Endometrial microvascular endothelial cells (primary cell): ENCODE measurements around the gene MMS19. TPM values are rescaled to one million over a fixed set of nuclear protein-coding genes. Genes with fewer than 3 reads are reported as not detected.
"Not testable (repeated sequence)": the region's sequence is repeated elsewhere in the genome, so short reads cannot be mapped to it uniquely, and the experiment has no call there.

Experiments
- in situ Hi-C: cut with HindIII; loops from 2 replicates; pipeline ENCODE4 v1.10.0; 2017; ENCODE audit warnings: low sequenced_read_pairs, low pct_unique_long_range_greater_than_20kb; ENCODE audit errors: inconsistent ontology term
- total RNA-seq: library from RNA; depleted of rRNA; stranded (reverse); fragments of >200 nt; gene quantifications from one replicate; pipeline ENCODE4 v1.2.3, GENCODE V29; 2015; ENCODE audit errors: inconsistent ontology term

Gene MMS19
- total RNA-seq, 1 donor from 2014 or later: 91.4 TPM

GRCh38 chr10:97531401-97531986 lies 33.3 kb upstream of the MMS19 start:
- in situ Hi-C loops: no loop called here

- in situ Hi-C loops: no loop called here
Observed at GRCh38 chr10:97529685-97530465, 31.7 kb upstream of the MMS19 start.

- in situ Hi-C loops: not testable (repeated sequence)
Observed at GRCh38 chr10:97528876-97529275, 30.7 kb upstream of the MMS19 start.

DNA sequence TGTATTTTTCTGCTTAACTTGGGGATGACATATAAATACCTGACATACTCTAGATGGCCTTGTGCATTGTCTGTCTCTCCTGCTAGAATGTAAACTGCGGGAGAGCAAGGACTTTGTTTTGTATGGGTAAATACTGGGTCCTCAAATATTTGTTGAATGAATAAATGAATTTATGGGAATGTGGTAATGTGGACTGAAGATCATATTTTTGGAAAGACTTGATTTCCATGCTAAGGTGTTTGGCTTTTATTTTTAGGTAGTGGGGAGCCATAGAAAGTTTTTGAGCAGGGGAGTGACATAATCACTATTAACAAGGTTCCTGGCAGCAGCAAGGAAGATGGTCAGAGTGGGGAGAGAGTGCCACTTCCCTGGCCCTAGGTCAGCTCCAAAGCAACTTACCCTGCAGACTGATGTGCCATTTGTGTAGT lies 27.5 kb upstream of the MMS19 start:
- in situ Hi-C loops: no loop called here

- in situ Hi-C loops: no loop called here
Observed at GRCh38 chr10:97525086-97525485, 26.9 kb upstream of the MMS19 start.

DNA sequence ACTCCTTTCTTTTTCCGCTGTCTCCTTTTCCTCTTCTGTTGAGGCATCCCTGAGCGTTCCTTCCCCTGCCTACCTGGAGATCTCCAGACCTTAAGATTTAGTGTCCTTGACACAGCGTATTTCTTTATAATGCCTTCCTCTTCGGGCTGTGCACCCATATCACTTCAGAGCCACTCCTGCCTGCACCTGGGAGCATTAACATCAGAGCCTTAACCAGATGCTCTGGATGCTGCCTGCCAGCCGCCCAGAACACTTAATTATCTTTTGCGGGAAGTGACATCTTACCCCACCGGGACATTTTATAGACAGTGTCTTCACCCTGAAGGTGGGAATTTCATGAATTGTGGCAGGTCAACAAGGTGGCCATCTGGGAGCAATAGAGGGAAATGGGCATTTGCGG lies 24.7 kb upstream of the MMS19 start:
- in situ Hi-C loops: no loop called here

DNA sequence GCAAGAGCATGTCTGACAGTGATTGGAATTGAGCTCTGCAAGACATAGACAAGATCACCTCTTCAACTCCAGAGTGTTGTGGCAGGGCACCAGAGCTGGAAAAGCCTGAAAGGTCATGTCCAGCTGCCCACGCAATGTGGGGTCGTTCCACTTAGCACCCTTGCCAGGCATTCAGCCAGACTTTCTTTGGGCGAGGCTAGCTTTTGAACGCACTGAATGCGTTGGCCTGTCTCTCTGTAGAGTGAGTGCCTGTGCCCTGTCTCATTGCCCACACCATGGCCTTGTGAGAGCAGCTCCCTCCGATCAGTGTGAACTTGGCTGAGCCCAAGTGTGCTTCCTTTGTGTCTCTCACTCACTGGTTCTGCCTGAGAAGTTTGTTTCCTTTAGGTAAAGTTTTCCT lies 23.8 kb upstream of the MMS19 start:
- in situ Hi-C loops: no loop called here

- in situ Hi-C loops: no loop called here
Observed at GRCh38 chr10:97520978-97521761, 22.9 kb upstream of the MMS19 start.

- in situ Hi-C loops: no loop called here
Observed at GRCh38 chr10:97520520-97520919, 22.3 kb upstream of the MMS19 start.

- in situ Hi-C loops: no loop called here
Observed at GRCh38 chr10:97519342-97519741, 21.1 kb upstream of the MMS19 start.

GRCh38 chr10:97518301-97519043 lies 20.2 kb upstream of the MMS19 start:
- in situ Hi-C loops: no loop called here

GRCh38 chr10:97517778-97518300 lies 19.6 kb upstream of the MMS19 start:
- in situ Hi-C loops: no loop called here

- in situ Hi-C loops: no loop called here
Observed at GRCh38 chr10:97517096-97517750, 19.0 kb upstream of the MMS19 start.

DNA sequence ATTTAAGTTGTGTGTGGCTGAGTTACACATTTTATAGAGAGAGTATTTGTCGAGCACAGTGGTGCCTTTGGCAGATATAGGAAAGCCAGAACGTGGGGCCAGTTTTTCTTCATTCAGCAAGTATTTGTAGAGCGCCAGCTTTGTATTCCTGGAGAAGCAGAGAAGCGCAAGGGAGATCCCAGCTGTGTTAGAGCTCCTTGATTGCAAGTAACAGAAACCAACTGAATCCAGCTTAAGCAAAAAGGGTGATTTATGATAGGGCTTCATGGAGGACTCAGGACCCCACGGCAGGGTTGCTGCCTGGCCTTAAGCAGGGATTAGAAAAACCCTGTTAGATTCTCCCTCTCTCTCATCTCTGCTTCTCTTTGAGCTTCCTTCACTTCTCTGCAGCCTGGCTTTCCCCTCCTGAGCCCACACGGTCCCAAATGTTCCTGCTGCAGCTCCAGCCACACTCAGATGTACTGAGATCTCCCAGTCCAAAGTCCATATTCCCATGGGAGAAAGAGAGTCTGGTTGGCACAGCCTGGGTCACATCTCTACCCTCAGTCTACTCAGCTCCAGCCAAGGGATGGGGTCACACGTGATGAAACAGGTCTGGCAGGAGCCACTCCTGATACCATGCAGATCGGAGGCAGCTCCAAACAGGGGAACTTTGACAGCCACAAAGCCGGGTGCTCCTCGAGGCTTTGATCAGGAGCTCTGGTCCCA lies 17.2 kb upstream of the MMS19 start:
- in situ Hi-C loops: no loop called here

GRCh38 chr10:97514344-97514743 lies 16.1 kb upstream of the MMS19 start:
- in situ Hi-C loops: no loop called here

GRCh38 chr10:97512993-97513392 lies 14.8 kb upstream of the MMS19 start:
- in situ Hi-C loops: no loop called here

DNA sequence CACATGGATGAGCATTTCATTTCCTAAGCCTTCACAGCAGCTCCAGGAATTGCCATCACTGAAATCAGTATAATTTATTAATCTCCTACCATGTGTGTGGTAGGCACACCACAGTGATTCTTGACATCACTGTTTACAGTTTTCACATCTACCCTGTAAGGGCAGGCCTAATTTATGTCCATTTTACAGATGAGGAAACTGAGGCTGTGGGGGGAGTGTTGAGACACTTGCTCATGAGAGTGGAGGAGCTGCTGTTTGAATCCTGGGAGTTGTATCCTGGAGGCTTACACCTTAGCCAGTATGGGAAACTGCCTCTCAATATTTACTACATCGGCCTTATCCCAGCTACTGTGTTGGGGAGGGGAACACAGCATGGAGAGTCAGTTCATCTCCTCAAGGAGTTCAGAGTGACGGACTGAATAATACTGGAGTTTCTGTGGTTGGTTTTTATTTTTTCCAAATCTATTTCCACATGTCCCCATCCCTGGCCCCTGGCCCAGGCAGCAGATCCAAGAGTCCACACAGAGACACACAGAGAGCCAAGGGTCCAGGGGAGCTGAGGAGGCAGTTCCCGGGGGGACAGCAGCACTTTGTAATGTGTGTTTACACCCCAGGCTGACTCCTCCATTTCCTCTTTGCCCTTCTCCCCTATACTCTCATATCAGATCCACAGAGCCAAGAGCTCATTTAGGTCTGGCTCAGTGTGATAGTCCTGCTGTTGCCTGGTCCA lies 13.7 kb upstream of the MMS19 start:
- in situ Hi-C loops: no loop called here
